ENCODE measurements around the gene TCEANC2.
"Not testable (repeated sequence)": the region's sequence is repeated elsewhere in the genome, so short reads cannot be mapped to it uniquely, and the experiment has no call there.

The TCEANC2 gene

DNA sequence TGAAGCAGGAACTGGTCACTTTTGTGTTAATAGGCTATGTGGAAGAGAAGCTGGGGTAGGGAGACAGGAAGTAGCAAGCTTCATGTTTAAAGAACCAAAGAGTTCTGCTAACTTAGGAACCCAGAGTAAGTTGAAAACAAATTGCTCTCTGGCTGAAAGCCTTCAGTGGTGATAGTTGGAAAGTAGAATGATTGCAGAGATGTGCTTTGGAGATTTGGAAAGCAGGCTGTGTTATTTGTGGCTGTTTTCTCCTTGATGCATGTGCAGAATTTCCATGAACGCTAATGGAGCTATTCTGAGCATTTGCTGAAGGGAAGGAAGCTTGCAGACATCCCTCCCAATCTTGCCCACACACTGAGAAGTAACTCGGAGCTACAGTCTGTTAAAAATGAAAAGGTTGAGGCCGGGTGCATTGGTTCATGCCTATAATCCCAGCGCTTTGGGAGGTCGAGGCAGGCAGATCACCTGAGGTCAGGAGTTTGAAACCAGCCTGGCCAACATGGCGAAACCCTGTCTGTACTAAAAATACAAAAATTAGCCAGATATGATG, 45.7 kb downstream of the TCEANC2 start:
- H3K9me3 ChIP-seq (ENCODE audit: low read length) = no peaks in the 10 kb centered on the region
- H3K27ac ChIP-seq (ENCODE audit: low read depth, low read length, poor library complexity, severe bottlenecking) = no peak overlapping the region
- no peak overlapping the region for H3K4me3 ChIP-seq (ENCODE audit: low read depth, low read length, poor library complexity, severe bottlenecking)
- H3K27me3 ChIP-seq (ENCODE audit: insufficient read depth, low read length) = no peaks in the 10 kb centered on the region
- TF ChIP-seq EZH2 (IDR thresholded peaks at IDR 0.05; ENCODE audit: borderline replicate concordance, low read length) = no peak
- TF ChIP-seq, protein P1, sequence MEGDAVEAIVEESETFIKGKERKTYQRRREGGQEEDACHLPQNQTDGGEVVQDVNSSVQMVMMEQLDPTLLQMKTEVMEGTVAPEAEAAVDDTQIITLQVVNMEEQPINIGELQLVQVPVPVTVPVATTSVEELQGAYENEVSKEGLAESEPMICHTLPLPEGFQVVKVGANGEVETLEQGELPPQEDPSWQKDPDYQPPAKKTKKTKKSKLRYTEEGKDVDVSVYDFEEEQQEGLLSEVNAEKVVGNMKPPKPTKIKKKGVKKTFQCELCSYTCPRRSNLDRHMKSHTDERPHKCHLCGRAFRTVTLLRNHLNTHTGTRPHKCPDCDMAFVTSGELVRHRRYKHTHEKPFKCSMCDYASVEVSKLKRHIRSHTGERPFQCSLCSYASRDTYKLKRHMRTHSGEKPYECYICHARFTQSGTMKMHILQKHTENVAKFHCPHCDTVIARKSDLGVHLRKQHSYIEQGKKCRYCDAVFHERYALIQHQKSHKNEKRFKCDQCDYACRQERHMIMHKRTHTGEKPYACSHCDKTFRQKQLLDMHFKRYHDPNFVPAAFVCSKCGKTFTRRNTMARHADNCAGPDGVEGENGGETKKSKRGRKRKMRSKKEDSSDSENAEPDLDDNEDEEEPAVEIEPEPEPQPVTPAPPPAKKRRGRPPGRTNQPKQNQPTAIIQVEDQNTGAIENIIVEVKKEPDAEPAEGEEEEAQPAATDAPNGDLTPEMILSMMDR (IDR thresholded peaks at IDR 0.05; ENCODE audit: low read length) = no peak
- no peaks in the 10 kb centered on the region for H3K9me2 ChIP-seq (ENCODE audit: low read depth, low read length)
- H3K79me2 ChIP-seq (ENCODE audit: insufficient read depth, low read length) = no peaks in the 10 kb centered on the region
- H3K4me2 ChIP-seq (ENCODE audit: low read length) = no peak overlapping the region
- H4K20me1 ChIP-seq (ENCODE audit: insufficient read depth, low read length) = no peaks in the 10 kb centered on the region
- H3K36me3 ChIP-seq (ENCODE audit: insufficient read depth, low read length) = peaks cover 9% of the 10 kb centered on the region
- H3K9ac ChIP-seq (ENCODE audit: low read length) = no peak overlapping the region
- no peaks in the 10 kb centered on the region for H3F3A ChIP-seq (ENCODE audit: insufficient read depth, low read length)
- no peak overlapping the region for H2AFZ ChIP-seq (ENCODE audit: low read length)
- H3K4me1 ChIP-seq (ENCODE audit: insufficient read depth, low read length, severe bottlenecking) = no peaks in the 10 kb centered on the region

- H3F3A ChIP-seq (ENCODE audit: insufficient read depth, low read length) = no peaks in the 10 kb centered on the region
- no peak overlapping the region for H3K27ac ChIP-seq (ENCODE audit: low read depth, low read length, poor library complexity, severe bottlenecking)
- H3K9ac ChIP-seq (ENCODE audit: low read length) = no peak overlapping the region
- H3K9me3 ChIP-seq (ENCODE audit: low read length) = no peaks in the 10 kb centered on the region
- H3K79me2 ChIP-seq (ENCODE audit: insufficient read depth, low read length) = no peaks in the 10 kb centered on the region
- H2AFZ ChIP-seq (ENCODE audit: low read length) = no peak overlapping the region
- no peaks in the 10 kb centered on the region for H3K4me1 ChIP-seq (ENCODE audit: insufficient read depth, low read length, severe bottlenecking)
- H3K9me2 ChIP-seq (ENCODE audit: low read depth, low read length) = no peaks in the 10 kb centered on the region
- H4K20me1 ChIP-seq (ENCODE audit: insufficient read depth, low read length) = no peaks in the 10 kb centered on the region
- H3K4me2 ChIP-seq (ENCODE audit: low read length) = no peak overlapping the region
- H3K36me3 ChIP-seq (ENCODE audit: insufficient read depth, low read length) = peaks cover 9% of the 10 kb centered on the region
- TF ChIP-seq, protein P1 (IDR thresholded peaks at IDR 0.05; ENCODE audit: low read length) = no peak
- no peak for TF ChIP-seq EZH2 (IDR thresholded peaks at IDR 0.05; ENCODE audit: borderline replicate concordance, low read length)
- no peak overlapping the region for H3K4me3 ChIP-seq (ENCODE audit: low read depth, low read length, poor library complexity, severe bottlenecking)
- H3K27me3 ChIP-seq (ENCODE audit: insufficient read depth, low read length) = no peaks in the 10 kb centered on the region
These were observed 47.1 kb downstream of the TCEANC2 start for GRCh38 chr1:54100500-54100899.

GRCh38 chr1:54103414-54103813, 50.0 kb downstream of the TCEANC2 start:
- Histone ChIP-seq H3F3A (ENCODE audit: insufficient read depth, low read length) (no peaks in the 10 kb centered on the region), H3K9me3 (ENCODE audit: low read length) (no peaks in the 10 kb centered on the region), H3K4me1 (ENCODE audit: insufficient read depth, low read length, severe bottlenecking) (no peaks in the 10 kb centered on the region), H2AFZ (ENCODE audit: low read length) (no peak overlapping the region), H3K9me2 (ENCODE audit: low read depth, low read length) (no peaks in the 10 kb centered on the region), H3K79me2 (ENCODE audit: insufficient read depth, low read length) (no peaks in the 10 kb centered on the region), H3K9ac (ENCODE audit: low read length) (no peak overlapping the region), H3K4me2 (ENCODE audit: low read length) (no peak overlapping the region), H3K4me3 (ENCODE audit: low read depth, low read length, poor library complexity, severe bottlenecking) (no peak overlapping the region), H3K27me3 (ENCODE audit: insufficient read depth, low read length) (peaks cover 4% of the 10 kb centered on the region; the same call in 1 of the 2 replicates), H4K20me1 (ENCODE audit: insufficient read depth, low read length) (no peaks in the 10 kb centered on the region), H3K36me3 (ENCODE audit: insufficient read depth, low read length) (no peaks in the 10 kb centered on the region; the same call in 1 of the 2 replicates), H3K27ac (ENCODE audit: low read depth, low read length, poor library complexity, severe bottlenecking) (no peak overlapping the region)
- no peak for TF ChIP-seq EZH2 (IDR thresholded peaks at IDR 0.05; ENCODE audit: borderline replicate concordance, low read length)
- TF ChIP-seq, protein P1 (IDR thresholded peaks at IDR 0.05; ENCODE audit: low read length) = no peak

DNA sequence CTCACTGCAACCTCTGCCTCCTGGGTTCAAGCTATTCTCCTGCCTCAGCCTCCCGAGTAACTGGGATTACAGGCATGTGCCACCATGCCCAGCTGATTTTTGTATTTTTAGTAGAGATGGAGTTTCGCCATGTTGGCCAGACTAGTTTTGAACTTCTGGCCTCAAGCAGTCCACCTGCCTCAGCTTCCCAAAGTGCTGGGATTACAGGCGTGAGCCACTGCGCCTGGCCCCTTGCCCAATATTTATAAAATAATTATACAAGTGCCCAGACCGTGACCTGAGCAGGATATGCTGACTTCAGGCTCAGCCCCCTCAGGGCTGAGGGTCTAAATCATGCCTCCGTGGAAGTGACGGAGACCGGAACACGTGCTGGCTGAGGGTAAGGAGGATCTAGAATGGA, 51.2 kb downstream of the TCEANC2 start:
- not testable (repeated sequence) for H2AFZ ChIP-seq (ENCODE audit: low read length); H3K4me2 ChIP-seq (ENCODE audit: low read length); H3K9me2 ChIP-seq (ENCODE audit: low read depth, low read length); H3K4me1 ChIP-seq (ENCODE audit: insufficient read depth, low read length, severe bottlenecking); H3K36me3 ChIP-seq (ENCODE audit: insufficient read depth, low read length); H4K20me1 ChIP-seq (ENCODE audit: insufficient read depth, low read length); H3K4me3 ChIP-seq (ENCODE audit: low read depth, low read length, poor library complexity, severe bottlenecking); H3F3A ChIP-seq (ENCODE audit: insufficient read depth, low read length); H3K9ac ChIP-seq (ENCODE audit: low read length); H3K79me2 ChIP-seq (ENCODE audit: insufficient read depth, low read length); H3K9me3 ChIP-seq (ENCODE audit: low read length); H3K27ac ChIP-seq (ENCODE audit: low read depth, low read length, poor library complexity, severe bottlenecking); H3K27me3 ChIP-seq (ENCODE audit: insufficient read depth, low read length)
